ENCODE measurements around the gene APCDD1. TPM values are rescaled to one million over a fixed set of nuclear protein-coding genes. Genes with fewer than 3 reads are reported as not detected.
A peak's percentile ranks its signal among the peaks of the same experiment; 100 is the strongest.

Gene APCDD1
- 2.6 and 3.0 TPM in 2 replicates for total RNA-seq (2021; fragmentation: NEBNext Ultra II Directional; extraction: Animal tissue kit (Norgen Biotek cat#: 25700))
- 2.5 and 3.6 TPM in 2 replicates for polyA plus RNA-seq (2011; rRNA removed)
- 3.0 TPM for polyA plus RNA-seq (2011; cell fraction: cytosol; rRNA removed)
- 6.5 TPM for polyA plus RNA-seq (2011; cell fraction: nucleus; rRNA removed)
- 1.9 to 5.4 TPM (median 4.1 TPM) in 4 replicates for polyA plus RNA-seq (2012, experiment 1 of 2)
- 1.2 TPM for polyA plus RNA-seq (2012, experiment 2 of 2)
- 1.2 TPM for polyA plus RNA-seq (2013, experiment 1 of 2)
- 1.3 TPM for polyA plus RNA-seq (2013, experiment 2 of 2)
- 3.6 and 8.0 TPM in 2 replicates for polyA minus RNA-seq (2011; rRNA and poly(A)+ RNA removed)
- polyA minus RNA-seq (2011; cell fraction: cytosol; rRNA and poly(A)+ RNA removed) = 3.2 TPM
- polyA minus RNA-seq (2011; cell fraction: nucleus; rRNA and poly(A)+ RNA removed) = 4.3 TPM
- long read RNA-seq, experiment 1, partial matches to known transcripts = 1 of 1 reads
- long read RNA-seq, experiment 1, other reads (novel, unspliced or antisense) = 0 of 1 reads
- long read RNA-seq, experiment 2 = 0 reads

DNA sequence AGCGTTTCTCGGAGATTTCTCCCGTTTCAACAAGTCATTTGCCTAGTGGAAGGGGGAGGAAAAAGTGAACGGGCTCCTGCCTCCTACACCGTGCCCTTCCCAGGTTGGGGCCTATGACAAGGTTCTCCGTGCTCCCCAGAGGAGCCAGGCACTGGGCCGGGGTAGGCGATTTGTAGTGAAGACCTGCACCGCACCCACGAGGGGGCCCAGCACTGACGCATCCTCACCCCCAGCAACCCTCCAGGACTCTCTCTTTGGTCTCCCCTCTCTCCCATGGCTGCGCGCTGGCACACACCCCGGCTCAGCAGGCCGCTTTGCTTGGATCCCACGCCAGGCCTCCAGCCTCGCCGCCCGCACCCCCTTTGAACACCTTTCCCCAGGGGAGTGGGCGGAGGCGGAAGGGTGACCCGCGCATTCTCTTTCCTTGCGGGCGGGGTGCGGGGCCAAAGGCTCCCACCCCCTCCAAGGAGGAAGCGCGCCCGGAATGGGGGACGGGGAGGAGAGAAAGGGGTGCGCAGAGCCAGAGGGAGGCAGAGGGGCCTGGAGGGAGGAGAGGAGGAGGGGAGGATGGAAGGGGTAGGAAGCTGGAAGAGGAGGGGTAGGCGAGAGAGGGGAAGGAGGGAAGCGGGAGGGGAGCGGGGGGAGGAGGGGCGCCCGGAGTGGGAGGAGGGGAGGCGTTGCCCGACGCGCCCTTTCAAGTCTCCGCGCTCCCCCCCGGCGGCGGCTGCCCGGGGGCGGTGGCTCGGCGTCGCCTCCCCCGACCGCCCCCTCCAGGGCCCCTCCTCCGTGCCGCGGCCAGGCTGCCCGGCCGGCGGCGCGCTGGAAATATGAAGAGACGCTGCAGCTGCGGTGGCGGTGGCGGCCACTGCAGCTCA, at the start of gene APCDD1:
Gene APCDD1, plus strand, starts transcription at position 830 of the 875 bp plus-strand sequence. CDS start 347 bp downstream, outside the sequence.
- Histone ChIP-seq H3K27me3 (replicated peaks in 1 of 4; ENCODE audit: control insufficient read depth in 3 of 4, extremely low read depth in 1 of 4, insufficient read depth in 3 of 4, low read length in 3 of 4) (peaks cover 5 to 25% (median 19%) of the 10 kb centered on the region in 4 experiments; a peak in 6 of 7 replicates), H3K4me1 (replicated peaks in 1 of 4; ENCODE audit: control insufficient read depth in 3 of 4, insufficient read depth in 4 of 4, low read length in 3 of 4) (peaks cover 0 to 11% (median 5%) of the 10 kb centered on the region in 4 experiments; a peak in 6 of 7 replicates), H3K36me3 (ENCODE audit: control insufficient read depth in 2 of 4, insufficient read depth in 4 of 4, low read length in 3 of 4) (no peaks in the 10 kb centered on the region), H3K56ac (replicated peaks; ENCODE audit: insufficient read length, low read depth, low read length) (peak within 1 kb of the TSS; percentile 5), H3K4ac (replicated peaks; ENCODE audit: insufficient read length, low read depth, low read length) (peak within 1 kb of the TSS; percentile 83), H4K20me1 (replicated peaks in 1 of 2; ENCODE audit: control insufficient read depth in 1 of 2, insufficient read depth in 2 of 2, low read length in 2 of 2) (peaks cover 0 to 2% of the 10 kb centered on the region in 2 experiments), H2AK5ac (ENCODE audit: low read depth, low read length) (no peak within 1 kb of the TSS), H2AFZ (ENCODE audit: low read length) (peak within 1 kb of the TSS; percentile 87), H3K9me3 (ENCODE audit: insufficient read depth in 2 of 2, low read depth in 1 of 2, low read length in 1 of 2) (no peaks in the 10 kb centered on the region), H3K4me2 (ENCODE audit: insufficient read depth in 1 of 2, low read depth in 2 of 2, low read length in 2 of 2) (peak within 1 kb of the TSS; percentile 38 to 82), H2BK12ac (ENCODE audit: low read depth, low read length) (no peak within 1 kb of the TSS), H3K18ac (ENCODE audit: extremely low read depth, low read length) (peak within 1 kb of the TSS; percentile 73; the same call in 1 of the 2 replicates), H3K4me3 (ENCODE audit: extremely low read depth in 1 of 4, insufficient read depth in 2 of 4, low read depth in 3 of 4, low read length in 4 of 4) (peak within 1 kb of the TSS; percentile 45 to 95 (median 66)), H2BK20ac (ENCODE audit: low read length) (0 out of 2 replicates have a peak within 1 kb of the TSS, but pooled peaks have one; percentile 9), H3K23me2 (ENCODE audit: low read depth, low read length) (peaks cover 7% of the 10 kb centered on the region; the same call in 1 of the 2 replicates), H3K79me2 (ENCODE audit: control insufficient read depth in 1 of 2, insufficient read depth in 2 of 2, low read length in 2 of 2) (no peaks in the 10 kb centered on the region), H4K91ac (replicated peaks; ENCODE audit: insufficient read length, low read length) (no peak within 1 kb of the TSS), H2BK5ac (ENCODE audit: low read depth, low read length) (no peak within 1 kb of the TSS), H3K14ac (ENCODE audit: insufficient read length) (no peak within 1 kb of the TSS), H3K23ac (ENCODE audit: insufficient read length) (no peak within 1 kb of the TSS), H2BK15ac (ENCODE audit: low read length) (no peak within 1 kb of the TSS; the same call in 1 of the 2 replicates), H3K27ac (ENCODE audit: low read depth, low read length) (no peak within 1 kb of the TSS), H4K8ac (ENCODE audit: extremely low read depth, insufficient read depth, low read length) (peak within 1 kb of the TSS; percentile 84), H3K9ac (replicated peaks in 1 of 4; ENCODE audit: extremely low read depth in 1 of 4, low read depth in 3 of 4, low read length in 3 of 4) (peak within 1 kb of the TSS; percentile 27 to 79 (median 43)), H2BK120ac (replicated peaks; ENCODE audit: low read depth, low read length) (no peak within 1 kb of the TSS), H4K5ac (ENCODE audit: insufficient read length, low read depth, low read length) (peak within 1 kb of the TSS; percentile 21), H3K79me1 (ENCODE audit: low read depth, low read length) (no peaks in the 10 kb centered on the region)
- FAIRE-seq (no peak), DNase-seq (ENCODE audit: low read depth in 1 of 2, low spot score in 2 of 2) (peak in 1 of 2 experiments; percentile 75)
- CTCF ChIA-PET (ENCODE audit: partially characterized antibody) = no interaction called here
- 4% methylated on average over 15 of the region's 64 CpGs; no CpG with 5 or more reads in 1 of the 2 experiments for WGBS, 2 experiments (ENCODE audit: extremely low coverage in 1 of 2, insufficient coverage in 1 of 2, insufficient read length in 1 of 2, insufficient replicate concordance in 2 of 2, low coverage in 1 of 2, low lambda C conversion rate in 2 of 2, missing lambda C conversion rate in 1 of 2)
- POLR2A ChIA-PET (ENCODE audit: partially characterized antibody) = interaction anchor here (0.7 to 1.7 kb wide), 5 partner anchors 9 to 15 kb away, joined by 3 to 5 read pairs (median 4); no protein-coding TSS in a partner anchor
- TF ChIP-seq POU5F1 (IDR thresholded peaks at IDR 0.05; ENCODE audit: low read depth, low read length) (no peak), KDM4A (IDR thresholded peaks at IDR 0.05; ENCODE audit: low read depth, low read length, severe bottlenecking) (peak; percentile 93), EP300 (IDR thresholded peaks at IDR 0.05; ENCODE audit: borderline replicate concordance in 1 of 2, low read depth in 2 of 2, low read length in 2 of 2) (no peak), NANOG (IDR thresholded peaks at IDR 0.05; ENCODE audit: insufficient read depth, low read depth, low read length, poor library complexity, severe bottlenecking) (no peak), GABPA (IDR thresholded peaks at IDR 0.05; ENCODE audit: borderline replicate concordance, insufficient read depth, low read length) (no peak)
- TF ChIP-seq, protein P1, sequence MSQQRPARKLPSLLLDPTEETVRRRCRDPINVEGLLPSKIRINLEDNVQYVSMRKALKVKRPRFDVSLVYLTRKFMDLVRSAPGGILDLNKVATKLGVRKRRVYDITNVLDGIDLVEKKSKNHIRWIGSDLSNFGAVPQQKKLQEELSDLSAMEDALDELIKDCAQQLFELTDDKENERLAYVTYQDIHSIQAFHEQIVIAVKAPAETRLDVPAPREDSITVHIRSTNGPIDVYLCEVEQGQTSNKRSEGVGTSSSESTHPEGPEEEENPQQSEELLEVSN (IDR thresholded peaks at IDR 0.05) = no peak; the same call in 1 of the 2 replicates

All from H1 (cell line).